HG03108 (cell line): ENCODE results near the gene PCTP.

Source experiments
- ATAC-seq: cut with Tn5 transposase; IDR thresholded peaks from one replicate; pipeline ENCODE4 v1.9.1; 2021; ENCODE audit warnings: moderate library complexity; ENCODE audit not compliant: unreplicated experiment

The PCTP gene

GRCh38 chr17:55727275-55727674 is 23.6 kb upstream of the PCTP start:
- ATAC-seq: no peak

GRCh38 chr17:55727920-55728319 is 22.9 kb upstream of the PCTP start:
- ATAC-seq: no peak

- no peak for ATAC-seq
Measured at GRCh38 chr17:55728361-55728760, 22.5 kb upstream of the PCTP start.

- ATAC-seq: no peak
Measured at GRCh38 chr17:55728833-55729232, 22.0 kb upstream of the PCTP start.

- ATAC-seq: no peak
Measured at GRCh38 chr17:55729484-55729883, 21.4 kb upstream of the PCTP start.

GRCh38 chr17:55730380-55730779 is 20.5 kb upstream of the PCTP start:
- ATAC-seq: no peak

- ATAC-seq: no peak
Measured at GRCh38 chr17:55730808-55731207, 20.0 kb upstream of the PCTP start.

- ATAC-seq: no peak
Measured at GRCh38 chr17:55731586-55732250, 19.1 kb upstream of the PCTP start.

GRCh38 chr17:55734128-55734781 is 16.6 kb upstream of the PCTP start:
- ATAC-seq: no peak

- ATAC-seq: no peak
Measured at GRCh38 chr17:55735731-55736405, 15.0 kb upstream of the PCTP start.

GRCh38 chr17:55737976-55738501 is 12.8 kb upstream of the PCTP start:
- ATAC-seq: no peak

GRCh38 chr17:55740511-55741355 is 10.1 kb upstream of the PCTP start:
- no peak for ATAC-seq

- ATAC-seq: no peak
Measured at GRCh38 chr17:55741356-55741700, 9.5 kb upstream of the PCTP start.

- peak; percentile 76 for ATAC-seq
Measured at GRCh38 chr17:55742272-55743102, 8.4 kb upstream of the PCTP start.

- no peak for ATAC-seq
Measured at GRCh38 chr17:55743103-55743679, 7.7 kb upstream of the PCTP start.

- ATAC-seq: no peak
Measured at GRCh38 chr17:55745258-55745657, 5.6 kb upstream of the PCTP start.

GRCh38 chr17:55746466-55746865 is 4.4 kb upstream of the PCTP start:
- ATAC-seq: no peak

- ATAC-seq: no peak
Measured at GRCh38 chr17:55747209-55747608, 3.6 kb upstream of the PCTP start.

GRCh38 chr17:55748841-55749240 is 2.0 kb upstream of the PCTP start:
- ATAC-seq: no peak

GRCh38 chr17:55749985-55750384 is 866 bp upstream of the PCTP start:
- ATAC-seq: no peak
